Upper lobe of left lung (tissue), 6 donors: Measurements from ENCODE around the gene SLC46A1. TPM values are rescaled to one million over a fixed set of nuclear protein-coding genes. Genes with fewer than 3 reads are reported as not detected.

Source experiments
- ATAC-seq, 2 donors: fragments of 200-7000 bp; cut with Tn5 transposase; one replicate each; pipeline ENCODE4 v1.9.1; 2022; ENCODE audit warnings: mild to moderate bottlenecking in 2 of 2, moderate library complexity in 2 of 2; ENCODE audit not compliant: low FRiP score in 2 of 2
- DNase-seq, 2 donors: peaks; one replicate each; pipeline ENCODE4 v3.0.0-alpha.2; 2019 to 2020
- H3K27ac ChIP-seq, 4 donors: fragments of 200-600 bp; sonication (generic); one replicate each; pipeline ENCODE4 v1.5.1; 2016 to 2019
- H3K27me3 ChIP-seq, 4 donors: fragments of 200-600 bp; sonication (generic); one replicate each; pipeline ENCODE4 v1.5.1; 2017 to 2019
- H3K36me3 ChIP-seq, 4 donors: fragments of 200-600 bp; sonication (generic); one replicate each; pipeline ENCODE4 v1.5.1; 2016 to 2019
- H3K4me1 ChIP-seq, 4 donors: fragments of 200-600 bp; sonication (generic); one replicate each; pipeline ENCODE4 v1.5.1; 2018 to 2019
- H3K4me3 ChIP-seq, 4 donors: fragments of 200-600 bp; sonication (generic); one replicate each; pipeline ENCODE4 v1.5.1; 2017 to 2019; ENCODE audit warnings: mild to moderate bottlenecking in 2 of 4, moderate library complexity in 1 of 4
- H3K9me3 ChIP-seq, 4 donors: fragments of 200-600 bp; sonication (generic); one replicate each; pipeline ENCODE4 v1.5.1; 2018 to 2019
- EP300 ChIP-seq, 4 donors: sonication (generic); formaldehyde crosslinking; IDR thresholded peaks; one replicate each; pipeline ENCODE4 v1.5.1; 2017; ENCODE audit warnings: antibody characterized with exemption in 4 of 4, control low read depth in 2 of 4
- POLR2A ChIP-seq, 4 donors: fragments of 450-650 bp; IDR thresholded peaks; one replicate each; pipeline ENCODE4 v1.5.1; 2016 to 2017; ENCODE audit warnings: antibody characterized with exemption in 4 of 4, mild to moderate bottlenecking in 2 of 4
- POLR2AphosphoS5 ChIP-seq, 2 donors: sonication (generic); formaldehyde crosslinking; IDR thresholded peaks; one replicate each; pipeline ENCODE4 v1.5.1; 2017; ENCODE audit warnings: antibody characterized with exemption in 2 of 2
- WGBS, 2 donors: methylation state at CpG; one replicate each; pipeline ENCODE4 v1.1.5; 2017 to 2018; 5-methylcytosine and 5-hydroxymethylcytosine counted together
- total RNA-seq, 6 donors: library from RNA; depleted of rRNA in 4 of 6; stranded (reverse); fragments of >200 nt in 4 of 6; gene quantifications; one replicate each; pipeline versions ENCODE4 v1.1.0 to v1.2.1, GENCODE V29; 2016 to 2021
- TF ChIP-seq, protein P1 (sequence below), 6 experiments: fragments of 450-650 bp in 4 of 6; fragments of 200-600 bp in 2 of 6; sonication (generic) in 2 of 6; IDR thresholded peaks; one replicate each; pipeline ENCODE4 v1.5.1; 2016 to 2019; ENCODE audit warnings: antibody characterized with exemption in 6 of 6
- donor health status: DM: no; HTN: no; CAD: no; lungs with moderate emphysema.
- donor health status: DM: no; HTN: yes; CAD: no; lungs with severe emphysema.

SLC46A1 gene
- total RNA-seq, 6 donors from 2014 or later = 15.0 to 44.0 (median 19.8) TPM

DNA sequence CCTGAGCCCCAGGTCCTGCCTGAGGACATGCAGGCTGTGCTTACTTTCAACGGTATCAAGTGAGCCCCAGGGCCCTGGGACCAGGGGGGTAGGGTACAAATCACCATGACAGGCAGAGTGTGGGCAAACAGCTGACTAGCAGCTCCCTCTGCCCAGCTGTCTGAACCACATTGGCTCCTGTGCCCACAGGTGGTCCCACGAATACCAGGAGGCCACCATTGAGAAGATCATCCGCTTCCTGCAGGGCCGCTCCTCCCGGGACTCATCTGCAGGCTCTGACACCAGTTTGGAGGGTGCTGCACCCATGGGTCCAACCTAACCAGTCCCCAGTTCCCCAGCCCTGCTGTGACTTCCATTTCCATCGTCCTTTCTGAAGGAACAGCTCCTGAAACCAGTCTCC, 10.0 kb downstream of the SLC46A1 start:
- no peak for ATAC-seq
- no peak for DNase-seq
- no peaks in the 10 kb centered on the region for H3K27me3 ChIP-seq
- H3K4me1 ChIP-seq = peaks cover 0 to 3% (median 0%) of the 10 kb centered on the region in 4 donors
- TF ChIP-seq EP300 (IDR thresholded peaks at IDR 0.05) = no peak
- TF ChIP-seq POLR2A (IDR thresholded peaks at IDR 0.05) = no peak
- TF ChIP-seq POLR2AphosphoS5 (IDR thresholded peaks at IDR 0.05) = no peak
- TF ChIP-seq, protein P1, sequence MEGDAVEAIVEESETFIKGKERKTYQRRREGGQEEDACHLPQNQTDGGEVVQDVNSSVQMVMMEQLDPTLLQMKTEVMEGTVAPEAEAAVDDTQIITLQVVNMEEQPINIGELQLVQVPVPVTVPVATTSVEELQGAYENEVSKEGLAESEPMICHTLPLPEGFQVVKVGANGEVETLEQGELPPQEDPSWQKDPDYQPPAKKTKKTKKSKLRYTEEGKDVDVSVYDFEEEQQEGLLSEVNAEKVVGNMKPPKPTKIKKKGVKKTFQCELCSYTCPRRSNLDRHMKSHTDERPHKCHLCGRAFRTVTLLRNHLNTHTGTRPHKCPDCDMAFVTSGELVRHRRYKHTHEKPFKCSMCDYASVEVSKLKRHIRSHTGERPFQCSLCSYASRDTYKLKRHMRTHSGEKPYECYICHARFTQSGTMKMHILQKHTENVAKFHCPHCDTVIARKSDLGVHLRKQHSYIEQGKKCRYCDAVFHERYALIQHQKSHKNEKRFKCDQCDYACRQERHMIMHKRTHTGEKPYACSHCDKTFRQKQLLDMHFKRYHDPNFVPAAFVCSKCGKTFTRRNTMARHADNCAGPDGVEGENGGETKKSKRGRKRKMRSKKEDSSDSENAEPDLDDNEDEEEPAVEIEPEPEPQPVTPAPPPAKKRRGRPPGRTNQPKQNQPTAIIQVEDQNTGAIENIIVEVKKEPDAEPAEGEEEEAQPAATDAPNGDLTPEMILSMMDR (IDR thresholded peaks at IDR 0.05) = no peak
- 91 to 100% methylated on average over 4 to 6 of the region's 6 CpGs for WGBS, 2 donors
- peaks cover 6 to 69% (median 19%) of the 10 kb centered on the region in 4 donors for H3K36me3 ChIP-seq
- H3K9me3 ChIP-seq = no peaks in the 10 kb centered on the region
- H3K27ac ChIP-seq = no peak overlapping the region
- no peak overlapping the region for H3K4me3 ChIP-seq

DNA sequence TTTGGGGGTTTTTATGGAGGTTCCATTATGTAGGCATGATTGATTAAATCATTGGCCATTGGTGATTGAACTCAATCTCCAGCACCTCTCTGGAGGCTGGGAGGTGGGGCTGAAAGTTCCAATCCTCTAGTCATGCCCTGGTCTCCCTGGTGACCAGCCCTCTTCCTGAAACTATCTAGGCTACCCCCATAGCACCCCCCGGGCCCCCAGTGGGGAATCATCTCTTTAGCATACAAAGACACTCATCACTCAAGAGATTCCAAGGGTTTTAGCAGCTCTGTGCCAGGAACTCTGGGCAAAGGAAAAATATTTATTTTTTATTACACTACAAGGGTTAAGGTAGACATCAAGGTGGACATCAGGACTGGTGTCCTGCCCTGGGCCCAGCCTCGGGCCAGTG, 10.6 kb downstream of the SLC46A1 start:
- no peak for ATAC-seq
- no peak overlapping the region for H3K4me3 ChIP-seq
- H3K4me1 ChIP-seq = peaks cover 0 to 3% (median 0%) of the 10 kb centered on the region in 4 donors
- H3K27ac ChIP-seq = no peak overlapping the region
- peaks cover 3 to 75% (median 21%) of the 10 kb centered on the region in 4 donors for H3K36me3 ChIP-seq
- TF ChIP-seq POLR2AphosphoS5 (IDR thresholded peaks at IDR 0.05) = no peak
- no peak for TF ChIP-seq EP300 (IDR thresholded peaks at IDR 0.05)
- TF ChIP-seq, protein P1 (IDR thresholded peaks at IDR 0.05) = no peak
- no peak for TF ChIP-seq POLR2A (IDR thresholded peaks at IDR 0.05)
- no peaks in the 10 kb centered on the region for H3K27me3 ChIP-seq
- DNase-seq = no peak
- 45 to 47% methylated on average over 2 of the region's 2 CpGs for WGBS, 2 donors
- H3K9me3 ChIP-seq = no peaks in the 10 kb centered on the region

DNA sequence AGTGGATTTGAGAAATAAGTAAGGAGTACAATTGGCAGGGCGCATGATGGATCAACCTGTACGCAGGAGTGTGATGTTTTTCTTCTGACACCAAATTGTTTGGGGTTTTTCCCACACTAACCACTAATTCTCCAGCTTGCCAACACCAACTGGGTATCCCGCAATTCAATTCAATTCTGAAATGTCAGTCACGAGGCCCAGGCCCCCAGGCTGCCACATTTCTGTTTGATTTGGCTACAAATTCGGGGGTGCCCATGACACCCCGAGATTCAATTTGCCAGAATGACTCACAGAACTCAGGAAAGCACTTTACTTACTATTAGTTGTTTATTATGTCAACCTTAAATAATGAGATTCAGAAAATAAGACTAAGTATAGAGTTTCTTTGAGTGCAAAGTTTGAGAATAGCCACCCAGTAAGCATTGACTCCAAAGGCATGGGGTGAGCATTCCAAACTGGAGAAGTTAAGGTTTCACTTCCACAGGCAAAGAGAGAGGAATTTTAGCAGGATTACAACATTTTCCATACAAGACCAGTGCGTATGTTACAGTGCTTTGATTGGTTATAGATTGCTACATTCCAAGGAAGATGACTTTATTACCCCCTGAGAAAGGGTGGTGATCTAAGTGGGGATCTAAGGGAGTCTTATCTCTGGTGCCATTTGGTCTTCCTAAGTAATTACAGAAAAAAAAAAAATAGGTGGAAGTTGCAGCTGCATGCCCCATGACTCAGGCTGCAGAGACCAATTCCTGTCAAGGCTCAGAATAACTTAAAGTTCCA, 11.5 kb downstream of the SLC46A1 start:
- H3K4me3 ChIP-seq = no peak overlapping the region
- no peaks in the 10 kb centered on the region for H3K9me3 ChIP-seq
- peaks cover 7 to 81% (median 26%) of the 10 kb centered on the region in 4 donors for H3K36me3 ChIP-seq
- no peak for TF ChIP-seq POLR2A (IDR thresholded peaks at IDR 0.05)
- TF ChIP-seq EP300 (IDR thresholded peaks at IDR 0.05) = no peak
- TF ChIP-seq, protein P1 (IDR thresholded peaks at IDR 0.05) = no peak
- no peak for TF ChIP-seq POLR2AphosphoS5 (IDR thresholded peaks at IDR 0.05)
- no peak overlapping the region for H3K27ac ChIP-seq
- 76 to 80% methylated on average over 7 of the region's 7 CpGs for WGBS, 2 donors
- DNase-seq (no peak), ATAC-seq (no peak)
- peaks cover 0 to 3% (median 0%) of the 10 kb centered on the region in 4 donors for H3K4me1 ChIP-seq
- H3K27me3 ChIP-seq = no peaks in the 10 kb centered on the region

DNA sequence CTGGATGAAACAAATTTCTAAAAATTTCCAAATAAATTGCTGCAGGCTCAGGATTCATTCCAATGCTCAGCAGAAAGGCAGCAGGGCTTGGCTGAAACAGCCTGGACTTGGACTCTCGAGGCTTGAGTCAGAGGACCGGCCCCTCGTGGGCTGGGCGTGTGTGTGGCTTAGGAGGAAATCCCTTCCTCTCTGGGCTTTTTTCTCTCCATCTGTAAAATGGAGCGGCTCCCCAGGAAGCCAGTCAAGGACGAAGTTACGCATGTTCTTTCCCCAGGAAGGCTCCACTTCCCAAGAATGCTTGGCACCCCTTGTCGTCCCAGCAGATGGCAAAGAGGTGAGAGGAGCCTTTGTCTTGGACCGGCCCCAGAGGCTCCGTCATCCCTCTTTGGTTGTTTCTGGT, 13.5 kb downstream of the SLC46A1 start:
- 81 to 85% methylated on average over 10 of the region's 10 CpGs for WGBS, 2 donors
- Histone ChIP-seq H3K9me3 (no peaks in the 10 kb centered on the region), H3K4me1 (peaks cover 0 to 2% (median 0%) of the 10 kb centered on the region in 4 donors), H3K36me3 (peaks cover 7 to 81% (median 38%) of the 10 kb centered on the region in 4 donors), H3K27ac (no peak overlapping the region), H3K4me3 (no peak overlapping the region), H3K27me3 (no peaks in the 10 kb centered on the region)
- ATAC-seq (peak in 1 of 2 donors; percentile 82), DNase-seq (no peak)
- TF ChIP-seq EP300 (IDR thresholded peaks at IDR 0.05) (no peak), POLR2A (IDR thresholded peaks at IDR 0.05) (no peak), POLR2AphosphoS5 (IDR thresholded peaks at IDR 0.05) (no peak)
- TF ChIP-seq, protein P1 (IDR thresholded peaks at IDR 0.05) = no peak
